EH (cell line): Measurements from ENCODE around the gene MIEF1.
"Not testable (repeated sequence)": the region's sequence is repeated elsewhere in the genome, so short reads cannot be mapped to it uniquely, and the experiment has no call there.

ENCODE experiments used
- DNase-seq: peaks from one replicate; pipeline ENCODE4 v3.0.0-alpha.2; 2015; ENCODE audit warnings: low read depth

MIEF1 gene

DNA sequence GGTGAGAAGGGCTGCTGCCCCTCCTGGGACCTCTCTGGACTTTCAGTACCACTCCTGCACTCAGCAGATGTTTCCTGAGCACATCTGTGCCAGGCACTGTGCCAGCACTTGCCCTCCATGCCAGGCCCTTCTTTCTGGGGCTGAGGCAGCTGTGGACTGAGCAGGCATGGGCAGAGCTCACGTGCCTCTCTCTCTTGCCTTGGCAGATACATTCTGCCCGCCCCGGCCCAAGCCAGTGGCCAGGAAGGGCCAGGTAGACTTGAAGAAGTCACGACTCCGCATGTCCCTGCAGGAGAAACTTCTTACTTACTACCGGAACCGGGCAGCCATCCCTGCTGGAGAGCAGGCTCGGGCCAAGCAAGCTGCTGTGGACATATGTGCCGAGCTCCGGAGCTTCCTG lies 9.9 kb downstream of the MIEF1 start:
- no peak for DNase-seq

DNA sequence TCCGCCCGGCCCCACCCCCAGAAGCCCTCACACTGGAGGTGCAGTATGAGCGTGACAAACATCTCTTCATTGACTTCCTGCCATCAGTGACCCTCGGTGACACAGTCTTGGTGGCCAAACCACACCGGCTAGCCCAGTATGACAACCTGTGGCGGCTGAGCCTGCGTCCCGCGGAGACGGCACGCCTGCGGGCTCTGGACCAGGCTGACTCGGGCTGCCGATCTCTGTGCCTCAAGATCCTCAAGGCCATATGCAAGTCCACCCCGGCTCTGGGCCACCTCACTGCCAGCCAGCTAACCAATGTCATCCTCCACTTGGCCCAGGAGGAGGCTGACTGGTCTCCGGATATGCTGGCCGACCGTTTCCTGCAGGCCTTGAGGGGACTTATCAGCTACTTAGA lies 11.7 kb downstream of the MIEF1 start:
- DNase-seq: no peak

DNA sequence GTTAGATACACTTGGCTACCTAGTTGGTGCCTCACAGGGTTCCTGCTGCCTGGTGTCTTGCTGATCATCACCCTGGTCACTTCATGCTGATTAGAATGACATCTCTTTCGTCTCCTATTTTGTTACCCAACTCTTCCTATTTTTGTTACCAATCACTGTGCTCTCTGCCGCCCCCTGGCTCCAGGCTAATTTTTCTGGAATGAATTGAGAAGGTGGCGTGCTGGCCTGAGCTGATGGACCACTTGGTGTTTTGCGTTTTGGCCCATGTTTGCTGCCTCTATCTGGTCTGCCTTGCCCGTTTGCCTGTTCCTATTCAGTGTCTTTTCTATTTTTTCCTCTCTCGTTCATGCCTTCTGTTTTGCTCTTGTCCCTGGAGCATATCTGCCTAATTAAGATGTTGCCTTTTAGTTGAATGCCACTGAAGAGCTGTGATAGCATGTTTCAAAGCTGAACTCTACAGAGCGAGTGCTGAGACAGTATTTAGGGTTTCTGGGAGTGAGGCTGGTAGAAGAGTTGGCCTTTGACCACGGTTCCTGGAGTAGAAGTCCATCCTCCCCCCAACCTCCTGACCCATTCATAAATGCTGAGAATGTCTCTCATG lies 12.4 kb downstream of the MIEF1 start:
- peak; percentile 55 for DNase-seq

DNA sequence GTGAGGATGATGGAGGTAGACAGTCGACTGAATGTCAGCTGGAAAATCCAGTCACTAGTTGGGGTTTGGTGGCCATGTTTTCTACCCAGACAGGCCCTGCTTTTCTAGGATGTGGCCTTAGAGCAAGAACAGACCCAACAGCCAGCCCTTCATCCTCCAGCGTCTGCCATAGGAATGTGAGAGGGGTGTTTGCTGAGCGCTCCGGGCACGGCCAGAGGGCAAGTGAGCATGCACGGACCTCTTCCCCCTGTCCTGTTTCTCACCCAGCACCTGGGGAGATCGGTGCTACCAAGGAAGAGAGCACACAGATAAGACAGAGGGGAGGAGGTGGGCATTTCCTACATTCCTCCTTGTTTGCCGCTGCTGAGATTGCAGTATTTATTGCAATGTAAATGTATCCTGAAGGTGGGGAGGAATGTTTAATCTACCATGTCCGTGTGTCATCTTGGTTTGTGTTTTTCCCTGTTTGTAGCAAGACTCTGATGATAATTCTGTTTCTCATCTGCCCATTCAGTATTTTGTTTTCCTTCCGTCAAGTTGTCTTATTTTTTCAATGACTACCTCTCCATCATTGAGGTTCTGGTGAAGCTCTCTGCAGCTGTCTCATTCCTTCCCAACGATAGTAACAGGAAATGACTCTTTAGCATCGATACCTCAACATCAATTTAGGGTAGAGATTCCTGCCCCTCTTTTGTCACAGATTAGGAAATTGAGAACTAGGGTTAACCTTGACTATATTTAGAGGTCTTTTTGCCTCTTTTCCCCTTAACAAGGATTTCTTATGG lies 13.4 kb downstream of the MIEF1 start:
- no peak for DNase-seq

DNA sequence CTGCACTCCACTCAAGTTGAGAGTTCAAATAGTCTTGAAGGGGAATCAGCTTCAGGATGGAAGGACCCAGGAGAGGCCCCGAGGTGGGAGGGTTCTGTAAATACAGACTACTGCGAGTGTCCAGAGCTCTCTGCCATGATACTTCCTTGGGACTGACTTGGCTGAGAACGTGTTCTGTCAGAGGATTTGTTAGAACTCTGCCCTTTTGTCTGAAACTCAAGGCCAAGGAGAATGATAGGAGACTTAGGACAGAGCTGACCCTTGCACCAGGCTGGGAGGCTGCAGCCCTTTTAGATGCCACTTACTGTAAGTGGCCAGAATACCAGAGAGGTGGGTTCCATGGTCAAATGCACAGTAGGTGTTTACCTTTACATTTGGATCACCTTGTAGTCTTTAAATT lies 15.4 kb downstream of the MIEF1 start:
- no peak for DNase-seq

DNA sequence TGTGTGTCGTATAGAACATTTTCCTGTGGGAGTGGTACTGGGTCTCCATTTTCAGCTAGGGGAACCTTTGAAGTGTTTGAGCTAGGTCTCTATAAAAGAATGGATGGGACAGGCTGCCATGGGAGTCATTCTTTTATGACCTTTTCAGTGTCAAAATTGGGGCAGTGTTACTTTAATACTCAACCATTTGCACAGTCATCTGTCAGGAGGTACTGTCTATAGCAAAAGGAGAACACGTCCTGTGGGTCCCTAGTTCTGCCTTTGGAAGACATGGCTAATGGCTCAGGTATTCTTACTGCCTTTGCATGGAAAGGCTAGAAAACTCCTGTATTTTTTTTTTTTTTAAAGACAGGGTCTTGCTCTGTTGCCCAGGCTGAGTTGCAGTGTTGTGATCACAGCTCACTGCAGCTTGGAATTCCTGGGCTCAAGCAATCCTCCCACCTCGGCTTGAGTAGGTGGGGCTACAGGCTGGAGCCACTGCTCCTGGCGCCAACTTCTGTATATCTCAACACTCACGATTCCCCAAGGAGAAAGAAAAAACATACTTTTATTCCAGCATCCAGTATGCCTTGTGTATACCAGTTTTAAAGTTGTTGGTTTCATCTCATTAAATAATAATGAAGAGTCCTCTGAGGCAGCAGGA lies 16.2 kb downstream of the MIEF1 start:
- peak; percentile 25 for DNase-seq

DNA sequence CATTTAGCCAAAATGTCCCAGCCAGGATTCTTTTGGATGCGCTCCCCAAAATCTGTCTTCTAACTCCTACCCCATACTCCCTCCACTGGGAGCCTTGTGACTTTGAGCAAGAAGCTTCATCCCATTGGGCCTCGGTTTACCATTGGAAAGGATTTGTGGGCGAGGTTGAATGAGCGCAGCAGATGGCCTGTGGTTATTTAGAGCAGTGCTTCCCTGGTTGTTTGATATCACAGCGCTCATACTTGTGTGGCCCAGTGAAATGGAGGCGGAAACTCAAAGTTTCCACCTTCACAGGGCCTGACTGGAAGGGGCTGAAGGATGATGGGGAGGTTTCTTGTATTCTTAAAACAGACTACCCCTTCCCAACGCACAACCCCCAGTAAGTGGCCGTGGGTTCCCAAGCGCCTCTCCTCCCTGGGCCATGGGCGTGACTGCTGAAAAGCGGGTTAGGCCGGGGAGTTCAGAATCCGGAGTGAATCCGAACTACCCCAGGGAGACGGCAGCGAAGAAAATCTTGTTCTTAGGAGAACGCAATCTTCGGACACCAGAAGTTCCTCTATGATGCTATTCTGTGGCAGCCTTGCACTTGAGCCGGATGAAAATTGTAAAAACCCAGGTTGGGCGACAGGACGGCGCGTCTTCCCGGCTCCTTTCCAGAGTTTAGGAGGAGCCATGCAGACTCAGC lies 17.0 kb downstream of the MIEF1 start:
- DNase-seq: no peak

DNA sequence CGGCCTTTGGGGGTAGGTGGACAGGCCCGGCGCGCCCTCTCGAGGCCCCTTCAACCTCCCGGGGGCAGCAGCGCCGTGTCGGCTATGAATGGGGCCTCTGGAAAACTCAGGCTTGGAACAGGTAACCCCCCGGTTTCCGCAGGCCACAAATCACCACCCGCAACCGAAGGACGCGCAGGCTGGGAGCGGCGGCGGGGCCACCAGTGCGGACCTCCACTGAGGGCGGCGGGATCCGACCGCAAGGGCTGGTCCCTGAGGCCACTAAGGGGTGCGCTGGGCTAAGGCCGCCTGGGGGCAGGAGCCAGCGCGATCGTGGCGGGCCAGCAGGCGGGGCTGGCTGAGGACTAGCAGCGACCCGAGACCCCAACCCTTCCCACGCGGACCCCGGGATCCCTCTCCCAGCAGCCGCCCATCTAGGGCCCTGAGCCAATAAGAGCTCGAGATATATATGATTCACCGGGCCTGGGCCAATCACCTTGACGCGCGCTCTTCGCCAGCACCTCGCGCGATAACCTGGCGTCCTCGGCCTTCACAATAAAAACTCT lies 17.7 kb downstream of the MIEF1 start:
- peak; percentile 99 for DNase-seq

DNA sequence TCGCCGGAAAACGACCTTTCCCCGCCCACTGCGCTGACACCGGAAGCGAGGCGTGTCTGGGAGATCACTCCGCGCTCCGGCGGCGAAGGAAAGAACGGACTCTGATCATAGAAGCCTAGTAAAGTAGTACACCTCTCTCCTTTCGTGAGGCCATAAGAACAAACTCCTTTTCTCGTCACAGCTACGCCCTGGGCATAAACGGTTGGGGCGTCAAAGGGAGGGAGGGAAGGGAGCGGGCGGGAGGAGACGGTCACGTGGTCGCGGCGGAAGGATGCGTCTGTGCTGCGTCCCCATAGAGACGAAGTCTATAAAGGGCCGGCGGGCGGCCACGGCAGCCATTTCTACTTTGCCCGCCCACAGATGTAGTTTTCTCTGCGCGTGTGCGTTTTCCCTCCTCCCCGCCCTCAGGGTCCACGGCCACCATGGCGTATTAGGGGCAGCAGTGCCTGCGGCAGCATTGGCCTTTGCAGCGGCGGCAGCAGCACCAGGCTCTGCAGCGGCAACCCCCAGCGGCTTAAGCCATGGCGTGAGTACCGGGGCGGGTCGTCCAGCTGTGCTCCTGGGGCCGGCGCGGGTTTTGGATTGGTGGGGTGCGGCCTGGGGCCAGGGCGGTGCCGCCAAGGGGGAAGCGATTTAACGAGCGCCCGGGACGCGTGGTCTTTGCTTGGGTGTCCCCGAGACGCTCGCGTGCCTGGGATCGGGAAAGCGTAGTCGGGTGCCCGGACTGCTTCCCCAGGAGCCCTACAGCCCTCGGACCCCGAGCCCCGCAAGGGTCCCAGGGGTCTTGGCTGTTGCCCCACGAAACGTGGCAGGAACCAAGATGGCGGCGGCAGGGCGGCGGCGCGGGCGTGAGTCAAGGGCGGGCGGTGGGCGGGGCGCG lies 18.4 kb downstream of the MIEF1 start, which contains the start of gene ATF4:
ATF4 (plus strand) TSS at position 337 of the 880 bp plus-strand sequence. CDS start 884 bp downstream, outside the sequence.
- no peak for DNase-seq

DNA sequence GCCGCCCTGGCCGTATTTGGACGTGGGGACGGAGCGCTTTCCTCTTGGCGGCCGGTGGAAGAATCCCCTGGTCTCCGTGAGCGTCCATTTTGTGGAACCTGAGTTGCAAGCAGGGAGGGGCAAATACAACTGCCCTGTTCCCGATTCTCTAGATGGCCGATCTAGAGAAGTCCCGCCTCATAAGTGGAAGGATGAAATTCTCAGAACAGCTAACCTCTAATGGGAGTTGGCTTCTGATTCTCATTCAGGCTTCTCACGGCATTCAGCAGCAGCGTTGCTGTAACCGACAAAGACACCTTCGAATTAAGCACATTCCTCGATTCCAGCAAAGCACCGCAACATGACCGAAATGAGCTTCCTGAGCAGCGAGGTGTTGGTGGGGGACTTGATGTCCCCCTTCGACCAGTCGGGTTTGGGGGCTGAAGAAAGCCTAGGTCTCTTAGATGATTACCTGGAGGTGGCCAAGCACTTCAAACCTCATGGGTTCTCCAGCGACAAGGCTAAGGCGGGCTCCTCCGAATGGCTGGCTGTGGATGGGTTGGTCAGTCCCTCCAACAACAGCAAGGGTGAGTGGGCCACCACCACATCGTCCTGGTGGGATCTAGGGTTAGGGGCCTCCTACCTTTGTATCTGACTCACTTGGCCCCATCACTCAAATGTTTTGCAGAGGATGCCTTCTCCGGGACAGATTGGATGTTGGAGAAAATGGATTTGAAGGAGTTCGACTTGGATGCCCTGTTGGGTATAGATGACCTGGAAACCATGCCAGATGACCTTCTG lies 19.2 kb downstream of the MIEF1 start:
- DNase-seq: peak; percentile 85

DNA sequence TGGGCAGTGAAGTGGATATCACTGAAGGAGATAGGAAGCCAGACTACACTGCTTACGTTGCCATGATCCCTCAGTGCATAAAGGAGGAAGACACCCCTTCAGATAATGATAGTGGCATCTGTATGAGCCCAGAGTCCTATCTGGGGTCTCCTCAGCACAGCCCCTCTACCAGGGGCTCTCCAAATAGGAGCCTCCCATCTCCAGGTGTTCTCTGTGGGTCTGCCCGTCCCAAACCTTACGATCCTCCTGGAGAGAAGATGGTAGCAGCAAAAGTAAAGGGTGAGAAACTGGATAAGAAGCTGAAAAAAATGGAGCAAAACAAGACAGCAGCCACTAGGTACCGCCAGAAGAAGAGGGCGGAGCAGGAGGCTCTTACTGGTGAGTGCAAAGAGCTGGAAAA lies 20.0 kb downstream of the MIEF1 start:
- DNase-seq: not testable (repeated sequence)

DNA sequence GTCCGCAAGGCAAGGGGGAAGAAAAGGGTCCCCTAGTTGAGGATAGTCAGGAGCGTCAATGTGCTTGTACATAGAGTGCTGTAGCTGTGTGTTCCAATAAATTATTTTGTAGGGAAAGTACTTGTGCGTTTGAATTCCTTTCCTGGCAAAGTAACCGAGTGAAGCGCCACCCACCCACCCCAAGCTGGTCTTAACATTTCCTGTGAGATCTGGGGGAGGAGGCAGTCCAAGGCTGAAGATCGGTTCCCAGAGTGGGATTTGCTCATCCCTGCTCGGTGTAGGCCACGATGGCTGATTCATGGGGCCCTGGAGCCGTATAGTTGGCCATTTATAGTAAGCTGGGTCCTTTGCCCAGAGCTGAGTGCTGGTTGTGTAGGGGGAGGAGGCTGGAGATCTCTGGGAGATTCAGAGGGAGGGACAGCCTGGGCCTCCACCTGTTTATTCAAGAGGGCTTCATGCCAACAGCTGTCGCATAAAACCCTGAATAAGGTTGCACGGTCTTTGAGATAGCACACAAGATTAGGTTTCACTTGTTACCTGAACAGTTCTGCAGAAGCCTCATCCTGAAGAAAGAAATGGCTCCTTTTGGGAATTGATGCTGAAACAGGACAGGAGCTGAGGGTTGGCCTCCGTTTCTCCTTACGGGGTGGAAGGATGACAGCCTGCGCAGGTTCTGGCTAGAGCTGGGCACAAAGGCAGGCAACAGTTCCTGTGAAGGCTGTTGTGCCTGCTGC lies 20.6 kb downstream of the MIEF1 start:
- DNase-seq: peak; percentile 78

DNA sequence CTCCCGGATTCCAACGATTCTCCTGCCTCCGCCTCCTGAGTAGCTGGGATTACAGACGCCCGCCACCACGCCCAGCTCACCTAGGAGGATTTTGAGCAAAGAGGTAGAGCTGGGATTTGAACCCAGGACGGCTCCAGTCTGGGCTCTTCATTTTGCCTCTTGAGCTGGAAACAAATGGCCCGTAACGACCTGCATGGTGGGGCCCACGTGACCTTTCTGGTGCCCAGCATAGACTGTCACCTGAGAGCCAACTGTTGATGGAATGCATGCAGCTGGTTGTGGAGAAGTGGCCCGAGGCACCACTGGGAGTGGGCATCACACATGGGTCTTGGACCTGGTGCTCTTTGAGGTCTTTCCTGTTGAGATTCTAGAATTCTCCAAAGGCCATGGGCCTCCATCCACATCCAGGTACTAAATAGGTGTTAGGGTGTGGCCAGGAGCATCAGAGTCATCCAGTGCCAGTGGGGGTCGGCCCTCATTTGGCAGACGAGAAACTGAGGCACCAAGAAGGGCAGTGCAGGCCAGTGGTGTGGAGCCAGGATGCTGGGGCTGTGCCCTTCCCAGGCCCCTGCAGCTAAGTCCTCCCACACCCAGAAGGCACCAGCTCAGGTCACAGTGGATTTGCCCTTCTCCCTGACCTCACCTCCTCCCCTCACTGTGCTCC lies 22.1 kb downstream of the MIEF1 start:
- peak; percentile 33 for DNase-seq

DNA sequence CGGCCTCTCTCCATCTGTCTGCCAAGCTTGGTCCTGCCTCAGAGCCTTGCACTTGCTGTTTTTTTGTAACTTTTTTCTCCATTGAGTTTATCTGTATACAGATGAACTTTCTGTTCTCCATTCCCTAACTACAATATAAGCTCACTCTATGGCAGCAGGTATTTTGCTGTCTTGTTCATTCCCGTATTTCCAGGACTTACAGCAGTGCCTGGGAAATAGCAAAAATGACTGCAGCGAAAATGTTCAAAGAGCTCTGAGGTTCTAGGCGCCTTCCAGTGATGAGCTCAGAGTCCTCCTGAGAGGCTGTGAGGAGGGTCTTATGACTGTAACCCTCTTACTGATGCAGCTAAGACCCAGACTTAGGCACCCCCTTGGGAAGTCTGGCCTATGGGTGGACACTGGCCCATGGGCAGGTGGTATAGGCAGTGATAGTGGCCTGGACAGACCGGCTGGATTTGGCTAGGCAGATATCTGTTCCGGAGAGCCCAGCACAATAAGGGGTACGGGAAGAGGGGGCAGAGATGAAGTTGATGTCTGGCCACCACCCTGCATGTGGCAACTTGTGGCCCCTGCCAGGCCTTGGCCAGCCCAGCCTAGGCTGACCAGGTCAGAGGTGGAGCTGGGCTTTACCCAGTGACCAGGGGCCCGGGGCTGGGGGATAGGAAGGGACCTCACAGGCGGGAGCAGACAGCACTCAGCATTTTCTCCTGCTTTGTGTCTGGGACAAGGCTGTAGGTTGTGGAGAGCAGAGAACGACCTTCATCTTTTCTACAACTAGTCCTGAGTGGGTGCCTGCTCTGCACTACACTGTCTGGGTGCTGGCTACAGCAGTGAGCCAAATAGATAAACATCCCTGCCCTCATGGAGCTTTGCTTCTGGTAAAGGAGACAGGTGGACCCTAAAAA lies 22.9 kb downstream of the MIEF1 start:
- peak; percentile 18 for DNase-seq

DNA sequence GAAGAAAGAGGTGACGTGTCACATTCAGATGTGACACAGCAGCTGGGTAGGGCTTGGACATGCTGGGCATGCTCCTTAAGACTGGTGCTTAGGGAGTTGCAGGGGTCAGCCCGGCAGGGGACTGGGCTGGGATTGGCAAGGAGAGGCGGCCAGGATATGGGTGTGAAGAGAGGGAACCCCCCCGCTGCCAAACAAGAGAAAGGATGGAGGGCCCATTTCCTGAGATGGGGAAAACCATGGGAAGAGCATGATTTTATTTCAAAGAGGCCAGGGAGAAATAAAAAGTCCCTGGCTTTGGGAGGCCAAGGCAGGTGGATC lies 23.5 kb downstream of the MIEF1 start:
- DNase-seq: no peak

DNA sequence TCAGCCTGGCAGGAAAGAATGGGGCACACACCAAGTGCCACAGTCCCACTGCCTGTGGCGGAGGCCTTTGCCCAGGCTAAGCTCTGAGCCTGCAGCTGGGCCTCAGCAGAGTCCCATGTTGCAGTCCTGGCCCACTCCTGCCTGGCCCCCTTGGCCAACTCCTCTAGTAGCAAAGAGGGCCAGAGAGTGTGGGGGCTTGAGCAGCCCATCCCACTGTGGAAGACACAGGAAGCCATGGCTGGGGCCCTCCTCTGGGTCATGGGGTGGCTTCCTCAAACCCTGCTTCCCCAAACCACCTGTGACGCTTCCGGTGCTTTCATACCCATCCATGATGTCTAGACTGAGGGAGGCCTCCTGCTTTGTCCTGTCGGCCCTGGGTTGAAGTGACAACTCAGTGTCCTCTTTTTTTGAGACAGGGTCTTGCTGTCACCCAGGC lies 24.7 kb downstream of the MIEF1 start:
- peak; percentile 11 for DNase-seq

DNA sequence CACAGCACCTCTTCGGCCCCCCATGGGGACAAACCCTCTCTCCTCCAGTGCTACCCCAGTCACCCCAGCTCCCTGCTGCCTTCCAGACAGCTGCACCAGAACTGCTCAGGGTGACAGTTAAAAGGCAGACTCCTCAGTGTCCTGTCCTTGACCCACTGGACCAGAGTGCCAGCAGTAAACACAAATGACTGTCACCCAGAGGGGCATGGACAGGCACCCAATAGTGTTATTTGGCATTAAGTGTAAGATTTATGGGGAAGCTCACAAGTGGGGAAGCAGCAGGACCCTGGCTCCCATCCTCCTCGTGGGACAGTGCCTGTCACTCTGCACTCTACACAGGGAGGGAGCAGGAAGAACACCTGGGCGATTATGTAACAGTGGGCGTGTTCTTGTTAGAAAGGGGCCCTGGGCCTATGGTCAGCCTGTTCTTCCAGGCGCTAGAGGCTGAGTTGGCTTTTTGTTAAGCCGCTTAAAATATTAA lies 25.4 kb downstream of the MIEF1 start:
- DNase-seq: peak; percentile 15

DNA sequence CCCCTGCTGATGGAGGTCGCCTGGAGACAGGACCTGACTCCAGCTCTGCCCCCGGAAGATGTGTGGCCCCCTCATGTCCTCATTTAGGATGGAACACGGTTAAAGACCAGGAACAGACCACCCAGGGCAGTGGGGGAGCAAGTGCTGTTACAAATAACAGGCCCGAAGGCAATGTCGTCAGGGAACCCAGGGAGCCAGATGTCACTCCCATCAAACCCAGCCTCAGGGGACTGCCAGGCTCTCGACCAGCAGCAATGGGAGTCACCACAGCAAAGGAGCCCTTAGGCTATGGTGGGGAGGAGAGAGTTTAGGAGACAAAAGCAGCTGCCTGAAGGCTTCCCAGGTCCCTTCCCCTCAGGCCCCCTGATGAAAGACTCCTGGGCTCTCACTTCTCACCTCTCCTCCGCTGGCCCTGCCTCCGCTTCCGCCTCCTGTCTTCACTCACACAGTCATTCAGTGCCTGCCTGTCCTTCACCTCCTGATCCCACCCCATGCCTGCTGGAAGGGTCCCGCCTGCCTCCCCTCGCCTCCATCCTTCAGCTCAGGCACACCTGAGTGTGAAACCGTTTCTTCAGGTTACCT lies 26.1 kb downstream of the MIEF1 start:
- DNase-seq: peak; percentile 36
